CD14-positive monocyte (primary cell): ENCODE data around the gene ZNF780B. TPM values are rescaled to one million over a fixed set of nuclear protein-coding genes. Genes with fewer than 3 reads are reported as not detected.

ENCODE experiments used
- DNase-seq, 3 donors: peaks; one replicate each; pipeline ENCODE4 v3.0.0-alpha.2; 2011 to 2022
- H2AFZ ChIP-seq: 2 replicates; pipeline ENCODE4 v1.6.0; 2012; ENCODE audit warnings: mild to moderate bottlenecking, low read depth, low read length, inconsistent platforms; ENCODE audit not compliant: insufficient read depth, poor library complexity, severe bottlenecking
- H3K27ac ChIP-seq, 2 donors: 1 replicate in 1 of 2; 2 replicates in 1 of 2; pipeline ENCODE4 v1.5.1; 2012 to 2013; ENCODE audit warnings: low read length in 2 of 2, control low read depth in 1 of 2, inconsistent platforms in 1 of 2, low read depth in 1 of 2, mild to moderate bottlenecking in 1 of 2
- H3K27me3 ChIP-seq, 2 donors: one replicate each; pipeline versions ENCODE4 v1.6.0 to v1.6.1; 2011 to 2013; ENCODE audit warnings: low read length in 2 of 2; ENCODE audit not compliant: control insufficient read depth in 2 of 2, insufficient read depth in 2 of 2
- H3K36me3 ChIP-seq, 2 donors: replicated peaks in 1 of 2; 1 replicate in 1 of 2; 2 replicates in 1 of 2; pipeline versions ENCODE4 v1.5.1 to v1.6.1; 2012 to 2013; ENCODE audit warnings: low read length in 2 of 2, control low read depth in 1 of 2, inconsistent platforms in 1 of 2, mild to moderate bottlenecking in 1 of 2; ENCODE audit not compliant: insufficient read depth in 2 of 2, control insufficient read depth in 1 of 2
- H3K4me1 ChIP-seq, 2 donors: 1 replicate in 1 of 2; 2 replicates in 1 of 2; pipeline versions ENCODE4 v1.5.1 to v1.6.1; 2012 to 2013; ENCODE audit warnings: low read length in 2 of 2, control low read depth in 1 of 2, inconsistent platforms in 1 of 2, mild to moderate bottlenecking in 1 of 2, moderate library complexity in 1 of 2; ENCODE audit not compliant: insufficient read depth in 2 of 2, control insufficient read depth in 1 of 2
- H3K4me2 ChIP-seq: replicated peaks from 2 replicates; pipeline ENCODE3; 2012; ENCODE audit warnings: low read length, moderate library complexity, mild to moderate bottlenecking; ENCODE audit not compliant: poor library complexity, severe bottlenecking; ENCODE audit errors: extremely low read depth
- H3K4me3 ChIP-seq, 3 experiments: fragments of 200-600 bp in 1 of 3; sonication (generic) in 1 of 3; replicated peaks in 1 of 3; 1 replicate in 2 of 3; 2 replicates in 1 of 3; pipeline ENCODE4 v1.5.1; 2011 to 2013; ENCODE audit warnings: low read length in 3 of 3, mild to moderate bottlenecking in 3 of 3, control low read depth in 2 of 3, low read depth in 2 of 3, inconsistent platforms in 1 of 3, moderate library complexity in 1 of 3
- H3K79me2 ChIP-seq: 2 replicates; pipeline ENCODE4 v1.6.0; 2012; ENCODE audit warnings: mild to moderate bottlenecking, control low read depth, inconsistent platforms, low read length, moderate library complexity; ENCODE audit not compliant: insufficient read depth
- H3K9ac ChIP-seq: 2 replicates; pipeline ENCODE4 v1.6.0; 2017; ENCODE audit warnings: low read length, mild to moderate bottlenecking; ENCODE audit not compliant: insufficient read depth, poor library complexity, severe bottlenecking
- H3K9me3 ChIP-seq, 2 donors: replicated peaks in 1 of 2; 1 replicate in 1 of 2; 2 replicates in 1 of 2; pipeline versions ENCODE4 v1.5.1 to v1.6.1; 2012 to 2013; ENCODE audit warnings: low read length in 2 of 2, control low read depth in 1 of 2; ENCODE audit not compliant: control insufficient read depth in 1 of 2, insufficient read depth in 1 of 2
- H4K20me1 ChIP-seq: 2 replicates; pipeline ENCODE4 v1.6.0; 2012; ENCODE audit warnings: mild to moderate bottlenecking, low read length, control low read depth, moderate library complexity; ENCODE audit not compliant: insufficient read depth
- H3K27ac Mint-ChIP-seq, 7 donors: one replicate each; pipeline ENCODE4 v1.8.0; 2020; ENCODE audit warnings: mild to moderate bottlenecking in 7 of 7, mixed read lengths in 7 of 7, moderate library complexity in 6 of 7, inconsistent platforms in 2 of 7
- H3K27me3 Mint-ChIP-seq, 3 donors: one replicate each; pipeline ENCODE4 v1.8.0; 2021 to 2022; ENCODE audit warnings: low read depth in 3 of 3, mild to moderate bottlenecking in 3 of 3, mixed read lengths in 3 of 3, moderate library complexity in 3 of 3, inconsistent platforms in 1 of 3
- H3K36me3 Mint-ChIP-seq, 2 donors: one replicate each; pipeline ENCODE4 v1.8.0; 2020; ENCODE audit warnings: mixed read lengths in 2 of 2, inconsistent platforms in 1 of 2, mild to moderate bottlenecking in 1 of 2
- H3K4me1 Mint-ChIP-seq: one replicate; pipeline ENCODE4 v1.8.0; 2020; ENCODE audit warnings: mild to moderate bottlenecking, mixed read lengths
- H3K4me3 Mint-ChIP-seq, 2 donors: one replicate each; pipeline ENCODE4 v1.8.0; 2020; ENCODE audit warnings: mild to moderate bottlenecking in 2 of 2, mixed read lengths in 2 of 2, moderate library complexity in 1 of 2
- H3K9me3 Mint-ChIP-seq, 7 donors: one replicate each; pipeline ENCODE4 v1.8.0; 2020 to 2022; ENCODE audit warnings: mixed read lengths in 7 of 7, mild to moderate bottlenecking in 6 of 7, moderate library complexity in 6 of 7, inconsistent platforms in 2 of 7
- CTCF ChIP-seq: fragments of 200-600 bp; IDR thresholded peaks from one replicate; pipeline ENCODE4 v1.8.0; 2022; ENCODE audit warnings: antibody characterized with exemption, mild to moderate bottlenecking
- WGBS: methylation state at CpG from one replicate; pipeline ENCODE4 v1.1.5; 2013; ENCODE audit warnings: missing lambda C conversion rate; ENCODE audit not compliant: insufficient coverage; 5-methylcytosine and 5-hydroxymethylcytosine counted together
- intact Hi-C, 2 donors: fragments of 100-400 bp; cut with micrococcal nuclease; formaldehyde crosslinking; loops; one replicate each; pipeline versions ENCODE4 v1.15.0 to v1.15.1; 2023
- polyA plus RNA-seq, 3 donors: library from polyadenylated mRNA; depleted of rRNA in 1 of 3; unstranded in 2 of 3; stranded (reverse) in 1 of 3; fragments of 300-500 nt in 2 of 3; fragments of >200 nt in 1 of 3; fragmentation: Illumina TruSeq in 2 of 3; gene quantifications; 1 replicate in 2 of 3; 2 replicates in 1 of 3; pipeline ENCODE4 v1.2.3, GENCODE V29; 2012 to 2021

The ZNF780B gene
- polyA plus RNA-seq, 3 donors, result 2.0 to 3.3 (median 3.1) TPM

- WGBS, result 93% methylated on average over 2 of the region's 4 CpGs
- peaks cover 60 to 89% of the 10 kb centered on the region in 2 donors for H3K9me3 ChIP-seq
- no peak overlapping the region for H3K9ac ChIP-seq
- H3K27ac ChIP-seq, result no peak overlapping the region
- Mint-ChIP-seq H3K4me1 (no peaks in the 10 kb centered on the region), H3K27me3 (peaks cover 0 to 2% (median 0%) of the 10 kb centered on the region in 3 donors), H3K27ac (no peak overlapping the region), H3K4me3 (no peak overlapping the region), H3K36me3 (no peaks in the 10 kb centered on the region), H3K9me3 (peaks cover 49 to 93% (median 80%) of the 10 kb centered on the region in 7 donors)
- H3K4me1 ChIP-seq, result no peaks in the 10 kb centered on the region
- no peak overlapping the region for H3K4me2 ChIP-seq
- H3K27me3 ChIP-seq, result no peaks in the 10 kb centered on the region
- no peak for DNase-seq
- H2AFZ ChIP-seq, result no peak overlapping the region
- TF ChIP-seq CTCF, result no peak
- H3K4me3 ChIP-seq, result no peak overlapping the region
- no peaks in the 10 kb centered on the region for H3K36me3 ChIP-seq
- intact Hi-C loops, result no loop called here
- H3K79me2 ChIP-seq, result no peaks in the 10 kb centered on the region
- no peaks in the 10 kb centered on the region for H4K20me1 ChIP-seq
These were observed 30.0 kb downstream of the ZNF780B start for GRCh38 chr19:40025938-40026596.

DNA sequence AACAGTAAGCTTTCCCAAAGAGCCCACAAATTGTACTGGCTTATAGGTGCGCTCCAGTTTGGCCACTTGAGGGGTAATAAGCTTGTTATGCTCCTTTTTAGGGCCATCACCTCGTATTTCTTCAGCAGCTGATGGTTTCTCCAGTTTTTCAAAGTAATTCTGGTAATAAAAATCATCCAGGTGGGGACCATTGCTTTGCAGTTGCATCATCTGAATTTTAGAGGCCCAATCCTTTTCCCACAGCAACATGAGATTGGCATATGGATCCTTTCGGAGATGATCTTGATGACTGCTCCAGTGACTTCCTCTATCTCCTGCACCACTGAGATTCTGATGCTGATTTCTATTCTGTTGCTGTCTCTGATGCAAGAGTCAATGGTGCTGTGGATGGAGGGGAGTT lies 32.1 kb downstream of the ZNF780B start:
- Mint-ChIP-seq H3K27ac (no peak overlapping the region), H3K4me3 (no peak overlapping the region), H3K27me3 (peaks cover 0 to 2% (median 0%) of the 10 kb centered on the region in 3 donors), H3K4me1 (no peaks in the 10 kb centered on the region), H3K36me3 (no peaks in the 10 kb centered on the region), H3K9me3 (peaks cover 40 to 86% (median 73%) of the 10 kb centered on the region in 7 donors)
- H3K4me2 ChIP-seq, result no peak overlapping the region
- no peaks in the 10 kb centered on the region for H3K79me2 ChIP-seq
- no peak for TF ChIP-seq CTCF
- DNase-seq, result no peak
- no peak overlapping the region for H3K27ac ChIP-seq
- H3K9me3 ChIP-seq, result peaks cover 51 to 78% of the 10 kb centered on the region in 2 donors
- H3K36me3 ChIP-seq, result no peaks in the 10 kb centered on the region
- no peaks in the 10 kb centered on the region for H3K4me1 ChIP-seq
- 100% methylated on average over 1 of the region's 3 CpGs for WGBS
- intact Hi-C loops, result no loop called here
- H3K9ac ChIP-seq, result no peak overlapping the region
- H2AFZ ChIP-seq, result no peak overlapping the region
- no peaks in the 10 kb centered on the region for H3K27me3 ChIP-seq
- no peak overlapping the region for H3K4me3 ChIP-seq
- H4K20me1 ChIP-seq, result no peaks in the 10 kb centered on the region
